ENCODE results near the gene SRP14.

- no peak for TF ChIP-seq CTCF (IDR thresholded peaks at IDR 0.05)
- TF ChIP-seq POLR2A (IDR thresholded peaks at IDR 0.05) = no peak
These were observed 25.4 kb upstream of the SRP14 start for GRCh38 chr15:40064231-40064894.
